HL-60/S4 treated with retinoic acid at 250 ng/mL for 4 days and 3 days (cell line): Measurements from ENCODE around the gene AAK1.
"Not testable (repeated sequence)": the region's sequence is repeated elsewhere in the genome, so short reads cannot be mapped to it uniquely, and the experiment has no call there.

Experiments
- in situ Hi-C: fragments of 300-500 bp; cut with MboI; formaldehyde crosslinking; loops from 2 replicates; pipeline ENCODE4 v1.7.0; 2022; ENCODE audit warnings: low sequenced_read_pairs

AAK1 gene

DNA sequence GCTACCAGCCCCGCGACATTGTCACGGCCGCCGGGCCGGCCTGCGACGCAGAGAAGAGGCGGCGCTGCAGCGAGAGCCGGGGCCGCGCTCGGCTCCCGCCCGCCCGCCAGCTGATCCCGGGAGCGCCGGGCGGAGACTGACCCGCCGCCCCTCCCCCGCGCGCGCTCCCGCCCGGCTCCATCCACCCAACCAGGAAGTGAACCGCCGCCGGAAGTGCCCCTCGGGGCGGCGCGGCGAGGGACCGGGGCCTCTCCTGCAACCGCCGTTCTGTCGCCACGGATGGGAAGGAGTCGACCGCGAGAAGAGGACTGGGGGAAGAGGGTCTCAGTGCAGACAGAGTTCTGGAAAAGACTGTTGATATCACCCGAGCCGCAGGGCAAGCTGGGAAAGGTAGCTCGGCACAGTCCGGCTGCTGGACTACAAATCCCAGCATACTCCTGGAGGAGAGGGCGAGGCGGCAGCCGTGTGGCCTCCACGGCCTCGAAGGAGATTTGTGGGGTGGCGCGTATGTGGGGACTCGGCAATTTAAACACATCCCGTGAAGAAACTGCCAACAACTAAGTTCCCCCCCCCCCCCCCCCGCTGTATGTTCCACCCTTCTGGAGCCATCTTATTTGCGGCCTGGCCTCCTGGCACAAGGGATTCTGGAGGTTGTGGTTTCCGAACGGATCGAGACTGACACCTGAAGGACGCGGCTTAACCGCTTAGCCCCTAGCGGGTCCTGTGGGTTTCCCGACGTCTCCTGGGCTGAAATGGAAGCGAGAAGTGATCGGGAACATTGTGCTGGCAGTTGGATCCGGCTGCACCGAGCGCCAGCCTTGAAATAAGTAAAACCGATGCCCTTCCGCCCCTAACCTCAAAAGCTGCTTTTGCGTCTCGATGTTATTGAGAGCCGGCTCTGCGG, at the start of gene AAK1:
AAK1 (minus strand) TSS at position 138 of the 904 bp plus-strand sequence. CDS start 699 bp downstream, outside the sequence.
- in situ Hi-C loops, result no loop called here

DNA sequence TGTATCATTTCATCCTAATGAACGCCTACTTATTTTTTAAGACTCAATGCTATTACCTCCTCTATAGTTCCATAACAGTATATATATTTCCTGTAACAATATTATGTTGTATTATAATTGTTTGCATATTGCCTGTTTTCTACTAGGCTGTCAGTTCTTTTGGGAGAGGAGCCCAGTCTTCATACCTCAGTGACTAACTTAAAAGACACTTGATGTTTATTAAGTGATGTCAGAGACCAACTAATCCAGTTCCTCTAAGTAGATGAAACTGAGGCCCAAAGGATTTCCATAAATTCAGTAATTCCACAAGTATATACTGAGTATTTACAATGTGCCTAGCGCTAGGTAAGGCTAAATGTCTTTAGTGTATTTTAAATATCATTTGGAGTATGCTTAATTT, 48.9 kb upstream of the AAK1 start:
- in situ Hi-C loops, result no loop called here

DNA sequence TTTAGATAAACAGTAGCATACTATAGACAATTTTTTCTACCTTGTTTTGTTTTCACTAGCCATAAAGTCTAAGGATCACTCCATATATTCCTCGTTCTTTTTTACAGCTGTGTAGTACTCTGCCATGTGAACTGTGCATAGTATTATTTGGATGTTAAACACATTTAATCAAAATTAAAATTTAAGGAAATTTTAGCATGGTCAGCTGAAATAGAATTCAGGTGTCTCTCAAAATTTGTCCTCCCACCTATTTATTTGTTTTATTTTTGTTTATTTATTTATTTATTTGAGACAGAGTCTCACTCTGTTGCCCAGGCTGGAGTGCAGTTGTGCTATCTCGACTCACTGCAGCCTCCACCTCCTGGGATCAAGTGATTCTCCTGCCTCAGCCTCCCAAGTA, 46.4 kb upstream of the AAK1 start:
- in situ Hi-C loops, result no loop called here

DNA sequence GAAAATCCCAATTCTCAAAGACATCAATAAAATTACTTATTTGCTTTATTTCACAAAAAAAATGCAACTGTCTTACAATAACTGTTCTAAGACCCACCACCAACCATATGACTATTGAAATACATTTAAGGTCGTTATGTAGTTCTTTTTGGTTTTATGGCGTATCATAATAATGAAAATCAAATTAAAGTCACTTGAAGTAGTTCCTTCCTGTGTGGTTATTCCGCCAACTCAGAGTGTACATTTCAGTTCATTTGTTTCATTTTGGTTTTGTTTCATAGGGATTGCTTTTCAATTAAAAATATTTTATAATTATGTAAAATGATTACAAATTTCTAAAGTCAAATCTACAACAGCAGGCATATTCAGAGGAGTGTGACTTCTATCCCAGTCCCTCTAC, 45.9 kb upstream of the AAK1 start:
- in situ Hi-C loops, result no loop called here

DNA sequence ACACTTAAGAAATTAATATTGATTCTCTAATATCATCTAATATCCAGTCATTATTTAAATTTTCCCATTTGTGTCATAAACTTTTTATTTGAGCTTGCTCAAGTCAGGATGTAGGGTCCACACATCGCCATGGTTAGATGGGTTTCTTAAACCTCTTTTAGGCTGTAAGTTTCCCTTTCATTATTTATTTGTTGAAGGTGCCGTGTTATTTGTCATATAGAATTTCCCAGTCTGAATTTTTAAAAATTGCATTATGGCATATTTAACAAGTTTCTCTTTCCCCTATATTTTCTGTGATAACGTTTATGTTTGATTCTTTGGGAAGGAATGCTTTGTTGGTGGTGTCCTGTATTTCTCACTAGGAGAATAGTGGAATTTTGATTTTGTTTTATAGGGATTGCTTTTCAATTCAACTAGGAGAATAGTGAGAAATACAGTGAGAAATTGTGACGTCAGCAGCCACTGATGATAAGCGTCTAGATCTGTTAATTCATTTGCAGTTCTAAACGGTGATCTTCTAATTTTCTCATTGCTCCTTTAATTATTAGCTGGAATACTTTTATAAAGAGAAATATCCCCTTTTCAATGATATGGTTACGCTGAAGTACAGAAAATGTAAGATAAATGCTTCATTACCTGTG, 44.6 kb upstream of the AAK1 start:
- in situ Hi-C loops, result no loop called here

DNA sequence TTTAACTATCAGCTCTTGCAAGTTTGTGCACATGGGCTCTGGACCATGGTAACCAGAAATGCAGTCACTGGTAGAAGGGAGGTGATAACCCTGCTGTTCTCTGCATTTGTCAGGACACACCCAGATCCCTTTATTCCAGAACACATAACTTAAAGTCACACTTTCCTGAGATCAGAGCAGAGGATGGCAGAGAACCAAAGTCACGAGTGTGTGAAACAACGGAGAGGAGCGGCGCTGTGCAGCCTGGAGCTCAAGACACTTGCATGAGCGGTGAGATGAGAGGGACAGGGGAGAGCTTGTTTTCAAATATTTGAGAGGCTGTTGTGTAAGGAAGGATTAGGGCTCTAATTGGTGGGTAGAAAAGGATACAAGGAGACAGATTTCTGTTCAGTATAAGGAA, 43.3 kb upstream of the AAK1 start:
- in situ Hi-C loops, result no loop called here

DNA sequence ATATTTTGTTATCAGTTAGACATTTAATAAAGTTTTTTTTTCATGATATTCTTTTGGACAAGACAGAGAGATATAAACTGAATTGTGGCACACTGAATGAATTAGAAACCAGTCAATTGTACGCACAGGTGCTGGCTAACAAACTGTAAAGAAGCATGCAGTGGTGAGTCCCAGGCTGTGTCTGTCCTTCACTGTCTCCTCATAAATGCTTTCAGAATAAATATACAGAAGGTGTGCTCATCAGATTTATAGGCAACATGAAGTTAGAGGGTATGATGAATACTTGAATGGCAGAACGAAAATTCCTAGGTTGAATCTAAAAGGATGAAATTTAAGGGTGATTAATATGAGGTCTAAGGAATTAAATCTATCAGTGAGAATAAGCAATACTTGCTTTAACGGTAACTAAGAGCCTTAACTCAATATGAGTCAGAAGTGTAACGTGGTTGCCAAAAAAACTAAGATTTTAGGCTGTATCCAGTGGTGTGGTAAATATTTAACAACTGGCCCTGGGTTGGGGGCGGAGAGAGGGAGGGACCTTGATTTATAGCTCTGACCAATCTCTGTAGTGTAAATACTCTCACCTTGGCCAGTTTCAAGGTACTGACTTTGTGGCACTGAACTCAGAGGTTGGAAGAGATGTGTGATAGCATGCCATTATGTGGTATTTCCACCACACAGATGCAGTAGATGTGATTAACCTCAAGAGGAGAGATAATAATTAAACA, 41.9 kb upstream of the AAK1 start:
- in situ Hi-C loops, result no loop called here

DNA sequence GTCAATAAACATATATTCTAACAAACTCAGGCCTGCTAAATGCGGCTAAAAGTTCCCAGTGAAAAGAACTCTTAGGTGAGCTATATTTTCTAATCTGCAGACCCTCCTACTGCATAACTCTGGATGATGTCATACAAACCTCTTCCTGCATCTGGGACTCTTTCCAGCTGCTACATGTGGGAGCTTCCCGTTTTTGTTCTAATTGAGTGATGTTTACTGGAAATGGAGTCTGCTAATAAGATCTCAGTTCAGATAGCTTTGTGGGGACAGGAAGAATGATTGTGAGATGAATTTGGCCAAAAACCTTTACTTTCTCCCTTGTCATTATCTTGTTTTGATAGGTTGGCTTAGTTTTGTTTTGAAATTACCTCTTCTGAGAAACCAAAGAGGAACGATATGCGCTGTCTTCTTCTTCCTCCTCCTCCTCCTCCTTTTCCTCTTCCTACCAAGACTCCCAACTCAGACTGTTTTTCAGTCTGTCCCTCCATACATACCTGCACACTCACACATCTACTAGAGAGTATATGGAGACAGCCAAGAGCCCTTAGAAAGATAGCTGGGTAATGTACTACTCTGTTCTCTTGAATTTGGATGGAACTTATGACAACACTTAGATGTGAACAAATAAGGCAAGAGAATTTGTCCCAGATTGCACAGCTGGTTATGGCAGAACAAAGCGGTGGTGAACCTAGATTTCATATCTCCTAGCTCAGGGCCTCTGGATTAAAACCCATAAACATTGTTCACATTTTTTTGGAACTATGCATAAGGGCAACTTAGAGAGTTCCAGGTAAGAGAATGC, 39.8 kb upstream of the AAK1 start:
- in situ Hi-C loops, result no loop called here

DNA sequence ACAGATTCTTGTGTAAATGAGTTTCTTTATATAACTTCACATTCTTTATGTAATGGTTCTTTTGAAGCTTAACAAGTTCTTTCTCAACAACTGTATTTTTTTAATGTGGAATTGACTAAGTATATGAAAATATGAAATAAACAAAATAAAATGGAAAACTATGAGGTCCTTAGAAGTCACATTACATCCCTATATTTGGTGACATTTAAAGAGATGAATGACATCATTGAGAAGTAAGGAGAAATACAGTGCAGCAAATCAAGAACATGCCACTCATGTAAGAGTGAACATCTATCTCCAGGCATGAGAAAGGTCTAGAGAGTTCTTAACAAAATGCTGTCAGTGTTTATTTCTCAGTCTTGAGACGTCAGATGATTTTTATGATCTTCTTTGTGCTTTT, 39.0 kb upstream of the AAK1 start:
- in situ Hi-C loops, result no loop called here

DNA sequence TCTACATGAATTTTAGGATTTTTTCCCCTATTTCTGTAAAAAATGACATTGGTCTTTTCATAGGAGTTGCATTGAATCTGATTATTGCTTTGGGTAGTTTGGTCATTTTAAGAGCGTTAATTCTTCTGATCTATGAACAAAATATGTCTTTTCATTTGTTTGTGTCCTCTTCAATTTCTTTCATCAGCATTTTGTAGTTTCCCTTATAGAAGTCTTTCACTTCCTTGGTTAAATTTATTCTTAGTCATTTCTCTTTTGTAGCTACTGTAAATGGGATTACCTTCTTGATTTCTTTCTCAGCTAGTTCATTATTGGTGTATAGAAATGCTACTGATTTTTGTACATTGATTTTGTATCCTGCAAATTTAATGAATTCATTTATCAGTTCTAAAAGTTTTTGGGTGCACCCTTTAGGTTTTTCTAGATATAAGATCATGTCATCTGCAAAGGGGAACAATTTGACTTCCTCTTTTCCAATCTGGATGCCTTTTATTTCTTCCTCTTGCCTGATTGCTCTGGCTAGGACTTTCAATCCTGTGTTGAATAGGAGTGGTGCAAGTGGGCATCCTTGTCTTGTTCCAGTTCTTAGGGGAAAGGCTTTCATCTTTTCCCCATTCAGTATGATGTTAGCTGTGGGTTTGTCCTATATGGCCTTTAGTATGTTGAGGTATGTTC, 36.6 kb upstream of the AAK1 start:
- in situ Hi-C loops, result no loop called here

DNA sequence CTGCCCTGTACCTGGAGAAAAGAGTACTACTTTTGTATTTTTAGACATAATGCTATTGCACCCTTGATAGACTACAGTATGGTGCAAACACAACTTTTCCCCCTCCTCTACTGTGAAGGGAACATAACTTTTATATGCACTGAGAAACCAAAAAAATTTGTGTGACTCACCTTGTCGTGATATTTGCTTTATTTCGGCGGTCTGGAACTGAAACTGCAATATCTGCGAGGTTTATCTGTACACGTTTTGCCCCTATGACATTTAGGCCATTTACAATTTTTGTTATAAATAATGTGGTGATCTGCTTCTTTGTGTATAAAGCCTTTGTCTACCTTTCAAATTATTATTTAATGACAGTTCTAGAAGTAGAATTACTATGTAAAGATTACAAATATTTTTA, 34.4 kb upstream of the AAK1 start:
- in situ Hi-C loops, result no loop called here

DNA sequence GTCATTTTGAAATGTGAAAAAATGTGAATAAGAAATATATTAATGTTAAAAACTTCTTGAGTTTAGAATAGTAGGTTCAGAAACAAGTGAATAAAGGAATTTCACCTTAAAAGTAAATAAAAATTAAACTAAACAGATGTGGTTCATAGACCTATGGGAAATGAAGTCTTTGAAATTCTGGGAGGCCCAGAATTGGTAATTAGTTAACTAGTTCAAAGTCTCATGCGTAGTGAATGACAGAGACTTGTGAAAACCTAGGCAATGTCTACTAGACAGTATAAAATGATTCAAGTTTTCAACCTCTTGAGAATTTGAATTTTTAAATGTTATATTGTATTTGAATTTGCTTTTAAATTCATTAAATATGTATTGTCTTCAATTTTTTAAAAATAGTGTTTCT, 32.6 kb upstream of the AAK1 start:
- in situ Hi-C loops, result no loop called here

DNA sequence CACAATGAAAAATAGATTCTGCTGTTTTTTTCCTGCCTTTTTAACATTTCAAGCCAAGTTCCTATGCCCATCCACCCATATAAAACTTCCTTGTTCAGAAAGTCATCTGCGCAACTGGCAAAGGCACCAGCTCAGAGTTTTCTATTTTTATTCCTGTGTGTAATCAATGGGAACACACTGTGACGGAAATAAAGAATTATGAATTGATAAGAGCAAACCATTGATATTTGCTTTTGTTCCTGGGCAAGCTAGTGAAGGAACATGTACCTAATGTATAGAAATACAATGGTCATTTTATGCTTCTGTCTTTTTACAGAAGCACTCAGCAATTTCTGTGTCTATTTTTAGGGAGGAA, 30.8 kb upstream of the AAK1 start:
- in situ Hi-C loops, result no loop called here

DNA sequence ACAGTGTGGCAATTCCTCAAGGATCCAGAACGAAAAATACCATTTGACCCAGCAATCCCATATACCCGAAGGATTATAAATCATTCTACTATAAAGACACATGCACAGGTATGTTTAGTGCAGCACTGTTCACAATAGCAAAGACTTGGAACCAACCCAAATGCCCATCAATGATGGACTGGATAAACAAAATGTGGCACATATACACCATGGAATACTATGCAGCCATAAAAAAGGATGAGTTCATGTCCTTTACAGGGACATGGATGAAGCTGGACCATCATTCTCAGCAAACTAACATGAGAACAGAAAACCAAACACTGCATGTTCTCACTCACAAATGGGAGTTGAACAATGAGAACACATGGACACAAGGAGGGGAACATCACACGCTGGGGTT, 29.6 kb upstream of the AAK1 start:
- in situ Hi-C loops, result not testable (repeated sequence)

DNA sequence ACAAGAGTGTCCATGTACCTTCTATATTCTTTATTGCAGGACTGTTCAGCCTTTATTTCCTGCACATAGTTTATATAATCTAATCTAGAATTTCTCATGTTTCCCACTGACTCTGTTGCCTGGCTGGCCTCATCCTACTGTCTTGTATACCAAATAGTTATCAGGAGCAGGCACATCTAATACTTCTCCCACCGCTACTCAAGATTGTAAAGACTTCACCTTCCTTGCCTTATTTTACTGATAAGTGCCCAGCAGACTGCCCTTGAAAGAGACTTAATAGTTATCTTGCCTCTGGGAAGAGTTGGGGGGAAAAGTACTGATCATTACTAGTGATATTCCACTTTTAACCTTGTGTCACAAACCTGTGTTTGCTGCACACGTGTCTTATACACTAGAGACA, 26.1 kb upstream of the AAK1 start:
- in situ Hi-C loops, result no loop called here

DNA sequence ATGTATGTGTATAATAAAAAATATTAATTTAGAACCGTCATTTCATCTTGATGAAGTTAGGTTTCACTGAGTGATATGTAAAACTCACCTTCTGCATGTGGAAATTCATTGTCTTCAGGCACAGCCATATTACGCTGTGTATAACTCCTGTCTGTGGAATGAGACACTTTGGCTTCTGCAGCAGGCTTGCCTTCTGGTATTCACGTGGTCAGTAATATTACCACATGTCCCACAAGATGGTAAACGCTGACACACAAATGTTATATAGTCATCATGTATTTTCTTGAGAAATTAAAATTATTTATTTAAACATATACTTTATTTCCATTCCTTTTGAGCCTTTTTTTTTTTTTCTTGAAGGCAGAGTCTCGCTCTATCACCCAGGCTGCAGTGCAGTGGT, 25.1 kb upstream of the AAK1 start:
- in situ Hi-C loops, result no loop called here

DNA sequence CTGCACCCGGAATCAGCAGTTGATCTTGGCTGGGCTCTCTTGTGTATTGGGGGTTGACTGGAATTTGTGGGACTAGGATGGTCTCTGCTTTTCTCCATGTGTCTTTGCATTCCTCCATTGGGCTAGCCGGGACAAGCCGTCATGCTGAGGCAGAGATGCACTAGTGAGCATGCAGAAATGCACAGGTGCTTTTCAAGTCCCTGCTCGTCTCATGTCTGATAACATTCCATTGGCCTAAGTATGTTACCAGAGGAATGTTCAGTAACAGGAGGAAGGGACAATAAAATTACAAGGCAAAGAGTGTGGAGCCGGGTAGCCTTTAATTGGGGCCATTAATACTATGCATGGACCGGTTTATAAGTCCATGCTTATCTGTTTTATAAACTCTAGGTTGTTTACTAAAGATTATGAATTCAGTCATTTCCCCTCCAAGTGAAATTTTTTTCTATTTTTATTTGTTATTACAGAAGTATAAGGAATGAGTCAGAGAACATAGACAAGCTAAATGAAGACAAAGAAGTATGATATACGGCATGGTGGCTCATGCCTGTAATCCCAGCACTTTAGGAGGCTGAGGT, 24.4 kb upstream of the AAK1 start:
- in situ Hi-C loops, result no loop called here

DNA sequence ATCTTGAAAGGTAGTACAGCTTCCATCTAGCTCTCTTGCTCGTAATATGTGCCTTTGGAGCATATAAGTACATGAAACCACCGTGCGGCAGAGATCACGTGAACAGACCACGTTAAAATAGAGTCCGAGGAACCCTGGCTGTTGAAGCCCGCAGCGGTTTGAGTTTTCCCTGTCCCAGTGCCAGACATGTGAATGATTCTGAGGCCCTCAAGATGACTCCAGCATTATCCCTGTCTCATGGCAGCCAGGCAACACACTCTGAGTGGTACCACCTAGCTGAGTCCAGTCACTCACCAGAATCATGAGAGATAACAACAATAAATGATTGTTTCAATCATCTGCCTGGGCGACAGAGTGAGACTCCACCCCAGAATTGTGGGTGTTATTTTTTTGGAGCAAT, 21.6 kb upstream of the AAK1 start:
- in situ Hi-C loops, result no loop called here

DNA sequence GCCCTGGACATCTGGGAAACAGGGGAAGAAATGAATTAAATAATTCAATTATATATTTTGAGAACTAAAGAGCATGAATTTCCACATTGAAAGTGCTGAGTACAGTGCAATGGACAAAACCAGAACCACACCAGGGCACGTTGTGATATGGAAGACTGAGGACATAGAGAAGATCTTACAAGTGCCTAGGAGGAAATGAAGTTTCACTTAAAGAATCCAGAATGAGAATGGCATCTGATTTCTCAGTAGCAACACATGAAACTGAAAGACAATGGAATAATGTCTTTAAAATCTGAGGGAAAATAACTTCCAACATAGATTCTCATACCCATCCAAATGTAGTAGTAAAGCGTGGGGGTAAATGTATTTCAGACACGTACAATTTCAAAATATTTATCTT, 20.3 kb upstream of the AAK1 start:
- in situ Hi-C loops, result no loop called here

DNA sequence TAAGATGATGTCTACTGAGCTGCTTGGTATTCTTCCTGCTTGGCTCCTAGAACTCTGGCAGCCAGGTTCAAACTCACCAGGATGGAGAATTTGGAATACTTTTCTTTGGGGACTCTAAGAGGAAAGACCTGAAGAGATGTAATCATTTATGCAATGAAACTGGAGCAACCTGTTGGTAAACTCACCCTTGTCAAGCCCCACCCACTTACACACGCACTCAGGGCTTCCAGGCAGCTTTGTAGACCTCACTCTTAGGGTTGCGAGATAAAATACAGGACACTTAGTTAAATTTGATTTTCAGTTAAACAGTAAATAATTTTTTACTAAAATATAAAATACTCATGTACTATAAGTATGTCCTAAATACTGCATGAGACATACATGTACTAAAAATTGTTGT, 19.0 kb upstream of the AAK1 start:
- in situ Hi-C loops, result not testable (repeated sequence)
